MM.1S (cell line): ENCODE measurements around the gene ARPIN.
"Not testable (repeated sequence)": the region's sequence is repeated elsewhere in the genome, so short reads cannot be mapped to it uniquely, and the experiment has no call there.

Source experiments
- DNase-seq: peaks from one replicate; pipeline ENCODE4 v3.0.0-alpha.2; 2015
- H2AFZ ChIP-seq: fragments of 300-600 bp; sonication (generic); 2 replicates; pipeline ENCODE4 v1.6.0; 2016; ENCODE audit warnings: antibody characterized with exemption, low read length
- H3F3A ChIP-seq: fragments of 300-600 bp; sonication (generic); 2 replicates; pipeline ENCODE4 v1.6.1; 2016; ENCODE audit warnings: mild to moderate bottlenecking, antibody characterized with exemption, low read length, moderate library complexity, mixed read lengths; ENCODE audit not compliant: insufficient read depth
- H3K27ac ChIP-seq: fragments of 300-600 bp; sonication (generic); 2 replicates; pipeline ENCODE4 v1.5.1; 2016; ENCODE audit warnings: mild to moderate bottlenecking, low read length
- H3K27me3 ChIP-seq: fragments of 300-600 bp; sonication (generic); replicated peaks from 2 replicates; pipeline ENCODE4 v1.6.0; 2016; ENCODE audit warnings: low read length; ENCODE audit not compliant: insufficient read depth
- H3K36me3 ChIP-seq: fragments of 300-600 bp; sonication (generic); replicated peaks from 2 replicates; pipeline ENCODE4 v1.6.1; 2016; ENCODE audit warnings: mild to moderate bottlenecking, low read length, mixed read lengths; ENCODE audit not compliant: insufficient read depth
- H3K4me1 ChIP-seq: fragments of 300-600 bp; sonication (generic); 2 replicates; pipeline ENCODE4 v1.6.1; 2016; ENCODE audit warnings: low read length, mixed read lengths
- H3K4me2 ChIP-seq: fragments of 300-600 bp; sonication (generic); 2 replicates; pipeline ENCODE4 v1.6.0; 2016; ENCODE audit warnings: low read depth, low read length
- H3K4me3 ChIP-seq: fragments of 300-600 bp; sonication (generic); 2 replicates; pipeline ENCODE4 v1.5.1; 2016; ENCODE audit warnings: low read length, mixed read lengths
- H3K79me2 ChIP-seq: fragments of 300-600 bp; sonication (generic); 2 replicates; pipeline ENCODE4 v1.6.1; 2016; ENCODE audit warnings: mixed run types, low read length, mixed read lengths
- H3K9ac ChIP-seq: fragments of 300-600 bp; sonication (generic); 2 replicates; pipeline ENCODE4 v1.6.1; 2016; ENCODE audit warnings: low read length, mixed read lengths
- H3K9me2 ChIP-seq: fragments of 300-600 bp; sonication (generic); replicated peaks from 2 replicates; pipeline ENCODE4 v1.6.1; 2016; ENCODE audit warnings: mild to moderate bottlenecking, low read length, mixed read lengths; ENCODE audit not compliant: insufficient read depth
- H3K9me3 ChIP-seq: fragments of 300-600 bp; sonication (generic); replicated peaks from 2 replicates; pipeline ENCODE4 v1.6.1; 2016; ENCODE audit warnings: mild to moderate bottlenecking, low read length, mixed read lengths; ENCODE audit not compliant: insufficient read depth
- H4K20me1 ChIP-seq: fragments of 300-600 bp; sonication (generic); 2 replicates; pipeline ENCODE4 v1.6.1; 2016; ENCODE audit warnings: mild to moderate bottlenecking, low read length, moderate library complexity, mixed read lengths; ENCODE audit not compliant: insufficient read depth
- EZH2 ChIP-seq: fragments of 300-600 bp; sonication (generic); optimal IDR thresholded peaks from 2 replicates; pipeline ENCODE3; 2017; ENCODE audit warnings: low read depth, mild to moderate bottlenecking, antibody characterized with exemption, low read length, mixed read lengths
- EZH2phosphoT487 ChIP-seq: fragments of 300-600 bp; sonication (generic); IDR thresholded peaks from 2 replicates; pipeline ENCODE4 v1.6.1; 2018; ENCODE audit warnings: antibody characterized with exemption, low read length
- TF ChIP-seq, protein P1 (sequence below): fragments of 300-600 bp; sonication (generic); IDR thresholded peaks from 2 replicates; pipeline ENCODE4 v1.5.1; 2016; ENCODE audit warnings: antibody characterized with exemption, low read length, mixed read lengths

The ARPIN gene

DNA sequence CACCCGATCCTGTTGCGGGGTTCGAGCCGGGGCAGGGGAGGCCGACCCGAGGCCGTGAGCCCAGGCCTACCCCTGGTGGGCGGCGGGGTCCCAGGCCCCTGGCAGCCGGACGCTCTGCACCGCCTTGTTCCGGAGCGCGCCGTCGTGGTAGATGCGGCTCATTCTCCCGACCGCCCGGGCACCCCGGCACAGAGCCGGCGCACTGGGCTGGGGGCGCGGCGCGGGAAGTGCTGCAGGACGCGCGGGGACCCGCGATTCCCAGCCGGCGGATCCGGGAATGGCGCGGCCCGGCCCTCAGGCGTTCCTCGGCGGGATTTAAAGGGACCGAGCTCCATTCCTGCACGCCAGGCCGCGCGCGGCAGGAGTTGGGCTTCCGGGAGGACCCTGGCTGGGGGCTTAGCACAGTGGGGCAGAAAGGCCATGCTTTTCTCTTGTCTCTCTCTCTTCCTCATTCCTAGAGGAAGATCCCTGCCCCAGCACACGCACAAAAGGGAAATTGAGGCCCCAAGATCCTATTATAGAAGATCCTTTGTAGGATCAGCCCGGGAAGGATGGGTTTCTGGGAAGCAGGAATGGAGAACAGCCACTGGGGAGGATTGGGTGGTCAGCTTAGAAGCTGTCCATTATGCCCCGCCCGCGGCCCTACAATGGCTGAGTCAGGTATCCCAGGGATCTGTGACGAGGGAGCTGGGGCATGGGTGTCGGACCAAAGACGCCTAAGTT, at the start of gene ARPIN:
Gene ARPIN, minus strand, starts transcription at position 279 of the 723 bp plus-strand sequence. Its CDS starts 117 bp downstream, at position 162.
- TF ChIP-seq EZH2phosphoT487 (no peak), EZH2 (no peak)
- TF ChIP-seq, protein P1, sequence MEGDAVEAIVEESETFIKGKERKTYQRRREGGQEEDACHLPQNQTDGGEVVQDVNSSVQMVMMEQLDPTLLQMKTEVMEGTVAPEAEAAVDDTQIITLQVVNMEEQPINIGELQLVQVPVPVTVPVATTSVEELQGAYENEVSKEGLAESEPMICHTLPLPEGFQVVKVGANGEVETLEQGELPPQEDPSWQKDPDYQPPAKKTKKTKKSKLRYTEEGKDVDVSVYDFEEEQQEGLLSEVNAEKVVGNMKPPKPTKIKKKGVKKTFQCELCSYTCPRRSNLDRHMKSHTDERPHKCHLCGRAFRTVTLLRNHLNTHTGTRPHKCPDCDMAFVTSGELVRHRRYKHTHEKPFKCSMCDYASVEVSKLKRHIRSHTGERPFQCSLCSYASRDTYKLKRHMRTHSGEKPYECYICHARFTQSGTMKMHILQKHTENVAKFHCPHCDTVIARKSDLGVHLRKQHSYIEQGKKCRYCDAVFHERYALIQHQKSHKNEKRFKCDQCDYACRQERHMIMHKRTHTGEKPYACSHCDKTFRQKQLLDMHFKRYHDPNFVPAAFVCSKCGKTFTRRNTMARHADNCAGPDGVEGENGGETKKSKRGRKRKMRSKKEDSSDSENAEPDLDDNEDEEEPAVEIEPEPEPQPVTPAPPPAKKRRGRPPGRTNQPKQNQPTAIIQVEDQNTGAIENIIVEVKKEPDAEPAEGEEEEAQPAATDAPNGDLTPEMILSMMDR = no peak
- H3K27ac ChIP-seq = no peak within 1 kb of the TSS
- H3K79me2 ChIP-seq = no peaks in the 10 kb centered on the region
- no peak within 1 kb of the TSS for H3K9ac ChIP-seq
- H3K4me2 ChIP-seq = no peak within 1 kb of the TSS
- no peak for DNase-seq
- H3K9me2 ChIP-seq = no peaks in the 10 kb centered on the region
- no peaks in the 10 kb centered on the region for H3K36me3 ChIP-seq
- H4K20me1 ChIP-seq = no peaks in the 10 kb centered on the region
- H3K9me3 ChIP-seq = no peaks in the 10 kb centered on the region
- no peaks in the 10 kb centered on the region for H3F3A ChIP-seq
- no peaks in the 10 kb centered on the region for H3K27me3 ChIP-seq
- no peak within 1 kb of the TSS for H3K4me3 ChIP-seq
- no peaks in the 10 kb centered on the region for H3K4me1 ChIP-seq
- 0 out of 2 replicates have a peak within 1 kb of the TSS, but pooled peaks have one; percentile 30 for H2AFZ ChIP-seq

DNA sequence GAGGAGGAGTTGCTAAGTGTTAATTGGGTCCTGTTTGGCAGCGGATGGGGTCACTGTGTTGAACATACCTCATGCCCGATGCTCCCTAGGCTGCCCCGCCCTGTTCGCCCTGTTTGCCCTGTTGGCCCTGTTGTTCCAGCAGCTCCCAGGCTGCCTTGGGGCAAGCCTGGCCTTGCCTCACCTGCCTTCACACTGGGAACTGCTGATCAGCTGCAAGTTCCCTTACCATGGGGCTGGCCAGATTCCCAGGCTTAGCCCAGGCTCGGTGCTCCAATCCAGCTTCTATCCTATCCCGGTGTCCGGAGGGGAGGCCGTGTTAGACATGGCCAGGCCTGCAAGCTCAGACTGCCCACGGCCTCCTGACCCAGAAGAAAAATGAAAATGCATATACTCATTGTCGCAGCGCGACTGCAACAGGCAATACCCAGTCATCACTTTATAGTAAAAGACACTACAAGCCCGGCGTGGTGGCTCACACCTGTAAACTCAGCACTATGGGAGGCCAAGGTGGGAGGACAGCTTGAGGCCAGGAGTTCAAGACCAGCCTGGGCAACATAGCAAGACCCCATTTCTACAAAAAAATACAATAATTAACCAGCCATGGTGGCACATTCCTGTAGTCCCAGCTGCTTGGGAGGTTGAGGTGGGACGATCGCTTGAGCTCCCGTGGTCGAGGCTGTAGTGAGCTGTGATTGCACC, 45.5 kb upstream of the ARPIN start:
- no peak for DNase-seq
- Histone ChIP-seq H3K27me3 (no peaks in the 10 kb centered on the region), H3K79me2 (no peaks in the 10 kb centered on the region), H3K4me2 (no peak overlapping the region), H3K9me2 (no peaks in the 10 kb centered on the region), H3F3A (no peaks in the 10 kb centered on the region), H3K36me3 (no peaks in the 10 kb centered on the region), H3K9ac (no peak overlapping the region), H3K4me3 (no peak overlapping the region), H2AFZ (no peak overlapping the region), H3K4me1 (no peaks in the 10 kb centered on the region), H3K9me3 (no peaks in the 10 kb centered on the region), H4K20me1 (no peaks in the 10 kb centered on the region), H3K27ac (no peak overlapping the region)
- TF ChIP-seq EZH2phosphoT487 (no peak), EZH2 (no peak)
- TF ChIP-seq, protein P1 = no peak

DNA sequence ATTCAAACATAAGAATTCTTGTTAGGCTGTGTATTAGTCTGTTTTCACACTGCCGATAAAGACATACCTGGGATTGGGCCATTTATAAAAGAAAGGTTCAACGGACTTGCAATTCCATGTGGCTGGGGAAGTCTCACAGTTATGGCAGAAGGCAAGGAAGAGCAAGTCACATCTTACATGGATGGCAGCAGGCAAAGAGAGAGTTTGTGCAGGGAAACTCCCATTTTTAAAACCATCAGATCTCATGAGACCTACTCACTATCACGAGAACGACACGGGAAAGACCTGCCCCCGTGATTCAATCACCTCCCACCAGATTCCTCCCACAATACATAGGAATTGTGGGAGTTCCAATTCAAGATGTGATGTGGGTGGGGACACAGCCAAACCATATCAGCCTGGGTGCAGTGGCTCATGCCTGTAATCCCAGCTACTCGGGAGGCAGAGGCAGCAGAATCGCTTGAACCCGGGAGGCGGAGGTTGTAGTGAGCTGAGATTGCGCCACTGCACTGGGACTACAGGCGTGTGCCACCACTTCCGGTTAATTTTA, 42.8 kb upstream of the ARPIN start:
- H3K79me2 ChIP-seq, H3K27me3 ChIP-seq, H4K20me1 ChIP-seq, H3K36me3 ChIP-seq, H3F3A ChIP-seq, H3K4me3 ChIP-seq, H3K9ac ChIP-seq, H3K27ac ChIP-seq, H3K9me3 ChIP-seq, H3K9me2 ChIP-seq, H3K4me2 ChIP-seq, H2AFZ ChIP-seq, H3K4me1 ChIP-seq, DNase-seq: not testable (repeated sequence)
